ENCODE measurements around the gene SSBP4. TPM values are rescaled to one million over a fixed set of nuclear protein-coding genes. Genes with fewer than 3 reads are reported as not detected.

Gene SSBP4
- total and polyA plus RNA-seq, 2 experiments from 2014 or later: 46.9 to 169 TPM

GRCh38 chr19:18422530-18423191 lies 3.5 kb downstream of the SSBP4 start:
- in situ Hi-C loops (cut with MboI): no loop called here
- Histone ChIP-seq H3F3A (ENCODE audit: insufficient read depth) (peaks cover 16% of the 10 kb centered on the region), H3K36me3 (ENCODE audit: low read depth) (no peaks in the 10 kb centered on the region), H3K79me2 (ENCODE audit: insufficient read depth) (peaks cover 81% of the 10 kb centered on the region), H2AFZ (no peak overlapping the region), H3K9ac (no peak overlapping the region), H3K27ac (no peak overlapping the region), H3K27me3 (replicated peaks; ENCODE audit: insufficient read depth) (no peaks in the 10 kb centered on the region), H3K9me3 (ENCODE audit: low read depth) (no peaks in the 10 kb centered on the region), H3K4me2 (ENCODE audit: unreplicated experiment) (no peak overlapping the region), H3K4me3 (no peak overlapping the region), H3K9me2 (ENCODE audit: insufficient read depth) (no peaks in the 10 kb centered on the region), H4K20me1 (ENCODE audit: insufficient read depth) (no peaks in the 10 kb centered on the region), H3K4me1 (ENCODE audit: insufficient read depth) (peaks cover 42% of the 10 kb centered on the region)
- no peak for DNase-seq
- WGBS, 2 experiments (ENCODE audit: low coverage in 1 of 2, low lambda C conversion rate in 2 of 2, missing lambda C conversion rate in 2 of 2): 83% methylated on average over 14 of the region's 14 CpGs
- no peak for TF ChIP-seq EZH2phosphoT487 (IDR thresholded peaks at IDR 0.05; ENCODE audit: insufficient read depth, low read depth)
- no peak for TF ChIP-seq EZH2 (IDR thresholded peaks at IDR 0.05; ENCODE audit: insufficient read depth, poor library complexity, severe bottlenecking)

GRCh38 chr19:18423258-18424020 lies 4.2 kb downstream of the SSBP4 start:
- no peaks in the 10 kb centered on the region for H3K9me2 ChIP-seq (ENCODE audit: insufficient read depth)
- no peak overlapping the region for H3K27ac ChIP-seq
- H3K4me2 ChIP-seq (ENCODE audit: unreplicated experiment): no peak overlapping the region
- peaks cover 87% of the 10 kb centered on the region for H3K79me2 ChIP-seq (ENCODE audit: insufficient read depth)
- H3K4me3 ChIP-seq: no peak overlapping the region
- H2AFZ ChIP-seq: no peak overlapping the region
- no peaks in the 10 kb centered on the region for H3K9me3 ChIP-seq (ENCODE audit: low read depth)
- peaks cover 35% of the 10 kb centered on the region for H3K4me1 ChIP-seq (ENCODE audit: insufficient read depth)
- 82 to 84% methylated on average over 21 of the region's 21 CpGs for WGBS, 2 experiments (ENCODE audit: low coverage in 1 of 2, low lambda C conversion rate in 2 of 2, missing lambda C conversion rate in 2 of 2)
- peaks cover 10% of the 10 kb centered on the region for H3F3A ChIP-seq (ENCODE audit: insufficient read depth)
- H3K36me3 ChIP-seq (ENCODE audit: low read depth): no peaks in the 10 kb centered on the region
- H4K20me1 ChIP-seq (ENCODE audit: insufficient read depth): no peaks in the 10 kb centered on the region
- no peaks in the 10 kb centered on the region for H3K27me3 ChIP-seq (replicated peaks; ENCODE audit: insufficient read depth)
- no peak overlapping the region for H3K9ac ChIP-seq
- DNase-seq: no peak
- in situ Hi-C loops (cut with MboI): no loop called here
- TF ChIP-seq EZH2 (IDR thresholded peaks at IDR 0.05; ENCODE audit: insufficient read depth, poor library complexity, severe bottlenecking) (no peak), EZH2phosphoT487 (IDR thresholded peaks at IDR 0.05; ENCODE audit: insufficient read depth, low read depth) (no peak)

- Histone ChIP-seq H3K9me2 (ENCODE audit: insufficient read depth) (no peaks in the 10 kb centered on the region), H3K9me3 (ENCODE audit: low read depth) (no peaks in the 10 kb centered on the region), H3K79me2 (ENCODE audit: insufficient read depth) (peaks cover 94% of the 10 kb centered on the region), H3K9ac (no peak overlapping the region), H3K27me3 (replicated peaks; ENCODE audit: insufficient read depth) (no peaks in the 10 kb centered on the region), H3K36me3 (ENCODE audit: low read depth) (no peaks in the 10 kb centered on the region), H3K4me2 (ENCODE audit: unreplicated experiment) (no peak overlapping the region), H3K27ac (no peak overlapping the region), H3K4me1 (ENCODE audit: insufficient read depth) (peaks cover 35% of the 10 kb centered on the region), H3K4me3 (no peak overlapping the region), H2AFZ (no peak overlapping the region), H3F3A (ENCODE audit: insufficient read depth) (peaks cover 6% of the 10 kb centered on the region), H4K20me1 (ENCODE audit: insufficient read depth) (no peaks in the 10 kb centered on the region)
- TF ChIP-seq EZH2 (IDR thresholded peaks at IDR 0.05; ENCODE audit: insufficient read depth, poor library complexity, severe bottlenecking): no peak
- TF ChIP-seq EZH2phosphoT487 (IDR thresholded peaks at IDR 0.05; ENCODE audit: insufficient read depth, low read depth): no peak
- in situ Hi-C loops (cut with MboI): no loop called here
- DNase-seq: no peak
- 81 to 83% methylated on average over 22 of the region's 22 CpGs for WGBS, 2 experiments (ENCODE audit: low coverage in 1 of 2, low lambda C conversion rate in 2 of 2, missing lambda C conversion rate in 2 of 2)
These were observed 5.1 kb downstream of the SSBP4 start for GRCh38 chr19:18424122-18424889.

- Histone ChIP-seq H3K79me2 (ENCODE audit: insufficient read depth) (peaks cover 94% of the 10 kb centered on the region), H3K9me3 (ENCODE audit: low read depth) (no peaks in the 10 kb centered on the region), H3K36me3 (ENCODE audit: low read depth) (no peaks in the 10 kb centered on the region), H2AFZ (no peak overlapping the region), H3K9ac (no peak overlapping the region), H3K4me1 (ENCODE audit: insufficient read depth) (peaks cover 42% of the 10 kb centered on the region), H4K20me1 (ENCODE audit: insufficient read depth) (no peaks in the 10 kb centered on the region), H3K9me2 (ENCODE audit: insufficient read depth) (no peaks in the 10 kb centered on the region), H3F3A (ENCODE audit: insufficient read depth) (peaks cover 6% of the 10 kb centered on the region), H3K4me3 (no peak overlapping the region), H3K4me2 (ENCODE audit: unreplicated experiment) (no peak overlapping the region), H3K27ac (peak overlapping the region; percentile 65; the same call in 1 of the 2 replicates), H3K27me3 (replicated peaks; ENCODE audit: insufficient read depth) (no peaks in the 10 kb centered on the region)
- no peak for DNase-seq
- 80 to 84% methylated on average over 11 to 17 of the region's 17 CpGs for WGBS, 2 experiments (ENCODE audit: low coverage in 1 of 2, low lambda C conversion rate in 2 of 2, missing lambda C conversion rate in 2 of 2)
- TF ChIP-seq EZH2phosphoT487 (IDR thresholded peaks at IDR 0.05; ENCODE audit: insufficient read depth, low read depth): no peak
- TF ChIP-seq EZH2 (IDR thresholded peaks at IDR 0.05; ENCODE audit: insufficient read depth, poor library complexity, severe bottlenecking): no peak
- in situ Hi-C loops (cut with MboI): no loop called here
These were observed 5.8 kb downstream of the SSBP4 start for GRCh38 chr19:18424890-18425514.

Measured in GM23248 (cell line).